ENCODE data around the gene LRRFIP1.
A peak's percentile ranks its signal among the peaks of the same experiment; 100 is the strongest.

The LRRFIP1 gene

DNA sequence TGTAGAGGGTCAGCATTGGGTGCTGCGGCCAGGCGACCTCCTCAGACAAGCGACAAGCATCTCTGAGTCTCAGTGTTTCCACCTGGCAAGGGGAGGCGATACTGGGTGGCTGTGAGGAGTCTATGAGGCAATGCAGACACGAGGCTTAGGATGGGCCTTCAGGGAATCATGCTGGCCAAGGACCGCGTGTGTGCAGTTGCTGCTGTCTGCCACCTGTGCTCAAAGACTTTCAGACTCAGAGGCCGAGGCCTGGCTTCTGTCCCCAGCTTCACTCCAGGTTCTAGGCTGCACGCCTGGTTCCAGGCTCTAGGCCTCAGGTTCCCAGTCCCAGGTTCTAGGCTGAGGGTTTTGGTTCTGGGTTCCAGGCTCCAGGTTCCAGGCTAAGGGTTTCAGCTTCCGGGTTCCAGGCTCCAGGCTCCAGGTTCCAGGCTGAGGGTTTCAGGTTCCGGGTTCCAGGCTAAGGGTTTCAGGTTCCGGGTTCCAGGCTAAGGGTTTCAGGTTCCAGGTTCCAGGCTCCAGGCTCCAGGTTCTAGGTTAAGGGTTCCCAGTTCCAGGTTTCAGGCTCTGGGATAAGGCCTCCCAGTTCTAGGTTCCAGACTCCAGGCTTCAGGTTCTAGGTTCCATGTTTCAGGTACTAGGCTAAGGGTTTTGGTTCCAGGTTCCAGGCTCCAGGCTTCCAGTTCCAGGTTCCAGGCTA lies 14.8 kb downstream of the LRRFIP1 start:
- no peak for DNase-seq

GRCh38 chr2:237643066-237643465 lies 15.7 kb downstream of the LRRFIP1 start:
- DNase-seq = no peak

DNA sequence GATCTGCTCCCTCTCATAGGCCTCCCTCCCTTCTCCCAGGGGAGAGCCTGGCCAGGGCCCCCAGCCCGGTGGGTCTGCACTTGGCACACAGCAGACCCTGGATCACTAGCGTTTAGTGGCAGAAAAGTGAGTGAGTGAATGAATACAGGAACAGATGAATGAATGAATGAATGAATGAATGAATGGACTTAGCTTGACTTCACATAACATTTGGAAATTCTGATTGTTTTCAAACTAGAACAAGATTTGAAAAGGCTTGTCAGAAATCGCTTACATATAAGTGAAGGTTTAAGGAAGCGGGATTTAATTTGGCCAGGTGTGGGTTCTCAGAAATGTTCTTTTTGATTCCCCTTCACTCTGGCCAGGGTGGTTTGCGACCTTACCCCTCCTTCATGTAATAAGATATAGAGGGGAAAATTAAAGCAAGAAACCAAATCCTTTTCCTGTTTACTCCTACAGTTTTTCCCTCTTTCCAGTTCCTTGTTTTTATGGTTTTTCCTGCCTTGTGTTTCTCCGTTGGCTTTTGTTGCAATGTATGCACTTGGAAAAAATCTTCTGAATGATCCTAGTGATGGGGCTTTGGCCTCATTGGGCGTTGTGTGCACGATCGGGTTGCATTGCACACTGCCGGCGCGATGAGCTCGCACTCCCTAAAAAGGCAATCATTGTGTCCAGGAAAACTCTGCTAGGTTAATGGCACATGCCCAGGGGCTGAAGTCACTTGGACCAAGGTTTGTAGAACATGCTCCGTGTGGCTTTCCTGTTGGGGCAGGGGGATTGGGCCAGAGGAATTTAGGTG lies 16.4 kb downstream of the LRRFIP1 start:
- no peak for DNase-seq

GRCh38 chr2:237644381-237644703 lies 17.0 kb downstream of the LRRFIP1 start:
- DNase-seq = no peak

- no peak for DNase-seq
Observed at GRCh38 chr2:237645261-237645660, 17.9 kb downstream of the LRRFIP1 start.

DNA sequence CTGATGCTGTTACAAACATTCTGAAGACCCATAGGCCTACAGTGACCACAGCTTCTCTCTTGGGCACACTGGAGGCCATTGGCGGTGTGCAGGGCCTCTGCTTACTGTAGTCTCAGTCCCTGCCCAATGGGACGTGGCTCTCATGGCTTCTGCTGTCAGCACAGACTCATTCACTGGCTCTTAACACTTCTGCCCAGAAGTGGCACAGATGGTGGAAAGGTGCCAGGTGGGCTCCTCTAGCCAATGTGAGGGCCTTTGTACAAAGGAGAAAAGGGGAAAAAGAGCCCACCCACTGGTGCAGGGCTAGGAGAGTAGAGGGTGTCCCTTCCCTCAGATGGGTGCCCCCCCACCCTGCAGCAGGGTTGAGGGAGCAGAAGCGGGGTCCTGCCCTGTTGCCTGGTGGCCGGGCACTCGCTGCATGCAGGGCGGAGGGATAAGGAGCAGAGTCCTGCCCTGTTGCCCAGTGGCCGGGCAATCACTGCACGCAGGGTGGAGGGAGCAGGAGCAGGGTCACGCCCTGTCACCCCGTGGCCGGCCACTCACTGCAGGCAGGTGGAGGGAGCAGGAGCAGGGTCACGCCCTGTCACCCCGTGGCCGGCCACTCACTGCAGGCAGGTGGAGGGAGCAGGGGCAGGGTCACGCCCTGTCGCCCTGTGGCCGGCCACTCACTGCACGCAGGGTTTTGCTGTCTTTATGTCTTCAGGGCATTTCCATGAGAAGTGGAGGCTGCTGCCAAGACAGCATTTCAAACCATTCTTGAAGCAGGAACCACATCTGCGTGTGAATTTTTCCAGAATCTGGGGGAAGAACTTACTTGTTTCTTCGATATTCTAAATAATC lies 20.0 kb downstream of the LRRFIP1 start:
- DNase-seq = peak; percentile 46

- no peak for DNase-seq
Observed at GRCh38 chr2:237648016-237648381, 20.6 kb downstream of the LRRFIP1 start.

GRCh38 chr2:237649541-237650454 lies 22.4 kb downstream of the LRRFIP1 start:
- no peak for DNase-seq

GRCh38 chr2:237650455-237650850 lies 23.1 kb downstream of the LRRFIP1 start:
- no peak for DNase-seq

DNA sequence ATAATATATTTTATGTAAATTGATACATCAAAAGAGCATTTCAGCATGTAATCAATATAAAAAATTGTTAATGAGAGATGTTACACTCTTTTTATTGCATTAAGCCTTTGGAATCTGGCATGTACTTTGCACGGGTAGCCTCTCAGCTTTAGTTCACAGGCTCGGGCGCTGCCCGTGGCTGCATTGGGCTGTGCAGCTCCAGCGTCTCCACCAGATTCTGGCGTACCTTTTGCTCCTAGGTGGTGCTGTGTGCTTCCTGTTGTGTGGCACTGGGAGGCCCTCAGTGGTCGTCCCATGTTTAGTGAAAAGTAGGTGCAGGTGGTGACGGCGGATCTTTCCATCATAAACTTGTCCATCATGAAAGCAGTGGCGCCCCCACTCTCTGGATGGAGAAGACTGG lies 24.4 kb downstream of the LRRFIP1 start:
- no peak for DNase-seq

GRCh38 chr2:237652181-237652580 lies 24.8 kb downstream of the LRRFIP1 start:
- DNase-seq = no peak

DNA sequence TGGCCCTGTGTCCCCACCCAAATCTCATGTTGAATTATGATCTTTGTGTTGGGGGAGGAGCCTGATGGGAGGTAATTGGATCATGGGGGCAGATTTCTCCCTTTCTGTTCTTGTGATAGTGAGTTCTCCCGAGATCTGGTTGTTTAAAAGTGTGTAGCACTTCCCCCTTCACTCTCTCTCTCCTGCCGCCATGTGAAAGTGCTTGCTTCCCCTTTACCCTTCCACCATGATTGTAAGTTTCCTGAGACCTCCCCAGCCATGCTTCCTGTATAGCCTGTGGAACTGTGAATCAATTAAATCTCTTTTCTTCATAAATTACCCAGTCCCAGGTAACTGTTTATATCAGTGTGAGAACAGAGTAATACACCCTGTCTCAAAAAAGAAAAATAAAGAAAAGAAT lies 25.5 kb downstream of the LRRFIP1 start:
- no peak for DNase-seq

- DNase-seq = no peak
Observed at GRCh38 chr2:237653776-237654558, 26.6 kb downstream of the LRRFIP1 start.

GRCh38 chr2:237657063-237657462 lies 29.7 kb downstream of the LRRFIP1 start:
- no peak for DNase-seq

GRCh38 chr2:237660381-237660900 lies 33.1 kb downstream of the LRRFIP1 start:
- DNase-seq = no peak

DNA sequence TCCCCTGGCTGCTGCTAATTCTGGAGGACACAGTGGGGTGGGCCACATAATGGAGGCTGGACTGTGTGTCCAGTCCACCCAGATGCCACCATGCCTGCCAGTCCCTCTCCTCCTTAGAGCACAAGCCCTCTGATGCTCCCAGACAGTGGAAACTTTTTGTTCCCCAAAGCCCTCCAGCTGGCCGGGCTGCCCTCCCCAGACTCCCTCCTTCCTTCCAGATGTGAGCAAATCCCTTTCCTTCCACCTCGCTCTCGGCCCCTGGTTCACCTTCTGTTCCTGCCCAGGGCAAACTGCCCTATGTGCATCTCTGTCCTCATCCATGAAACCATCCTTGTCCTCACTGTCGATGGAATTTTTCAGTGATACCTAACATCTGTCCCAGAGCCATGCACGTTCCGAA lies 33.9 kb downstream of the LRRFIP1 start:
- DNase-seq = no peak

GRCh38 chr2:237661799-237662328 lies 34.5 kb downstream of the LRRFIP1 start:
- DNase-seq = no peak

- peak; percentile 90 for DNase-seq
Observed at GRCh38 chr2:237662671-237663093, 35.3 kb downstream of the LRRFIP1 start.

- DNase-seq = no peak
Observed at GRCh38 chr2:237663517-237664110, 36.2 kb downstream of the LRRFIP1 start.

DNA sequence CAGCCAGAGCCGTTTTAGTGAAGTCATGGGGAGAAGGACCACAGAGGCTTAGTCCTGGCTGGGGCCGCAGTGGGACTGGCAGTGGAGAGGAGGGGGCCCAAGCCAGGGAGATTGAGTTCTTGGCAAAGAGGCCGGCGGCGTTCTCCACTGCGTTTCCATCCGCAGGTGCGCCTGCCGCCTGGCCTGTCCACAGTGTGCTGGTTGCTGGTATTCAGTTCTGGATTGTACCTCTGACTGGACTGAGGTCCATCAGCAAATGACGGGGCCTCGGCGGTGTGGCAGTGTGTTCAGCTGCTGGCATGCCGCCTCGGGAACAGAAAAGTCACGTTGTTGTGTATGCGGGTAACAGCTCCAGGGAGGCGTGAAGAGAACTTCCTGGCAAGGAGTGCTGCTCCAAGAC lies 36.8 kb downstream of the LRRFIP1 start:
- no peak for DNase-seq

GRCh38 chr2:237665713-237666143 lies 38.3 kb downstream of the LRRFIP1 start:
- no peak for DNase-seq

Measured in DMS79 treated with DMSO at 0.1 percent for 48 hours (cell line).